HG03175 (cell line): ENCODE data around the gene ZCCHC8.

Source experiments
- ATAC-seq: cut with Tn5 transposase; IDR thresholded peaks from one replicate; pipeline ENCODE4 v1.9.1; 2021; ENCODE audit warnings: mild to moderate bottlenecking, moderate library complexity; ENCODE audit not compliant: unreplicated experiment

The ZCCHC8 gene

GRCh38 chr12:122500685-122501488 is at the start of gene ZCCHC8:
Gene ZCCHC8 (minus strand): TSS chr12:122500932. CDS start chr12:122500840, 92 bp downstream.
- ATAC-seq = peak; percentile 96

DNA sequence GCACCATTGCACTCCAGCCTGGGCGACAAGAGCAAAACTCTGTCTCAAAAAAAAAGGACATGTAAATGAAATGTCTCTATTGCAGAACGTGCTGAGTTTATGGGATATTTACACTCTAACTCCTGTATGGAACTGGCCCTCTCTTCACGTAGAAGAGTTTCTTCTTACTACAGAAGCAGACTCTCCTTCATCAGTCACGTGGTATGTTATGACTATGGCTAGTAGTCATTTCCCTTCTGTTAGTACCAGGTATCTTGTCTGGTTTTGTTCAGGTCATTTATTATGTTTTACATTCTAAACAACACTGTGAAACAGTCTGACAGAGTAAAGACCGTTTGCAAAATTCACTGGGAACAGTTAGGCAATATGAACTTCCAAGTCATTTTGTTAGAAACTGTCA is 46.6 kb upstream of the ZCCHC8 start:
- ATAC-seq = no peak

GRCh38 chr12:122545855-122546254 is 45.1 kb upstream of the ZCCHC8 start:
- peak; percentile 76 for ATAC-seq

- ATAC-seq = no peak
Observed at GRCh38 chr12:122544537-122544936, 43.8 kb upstream of the ZCCHC8 start.

DNA sequence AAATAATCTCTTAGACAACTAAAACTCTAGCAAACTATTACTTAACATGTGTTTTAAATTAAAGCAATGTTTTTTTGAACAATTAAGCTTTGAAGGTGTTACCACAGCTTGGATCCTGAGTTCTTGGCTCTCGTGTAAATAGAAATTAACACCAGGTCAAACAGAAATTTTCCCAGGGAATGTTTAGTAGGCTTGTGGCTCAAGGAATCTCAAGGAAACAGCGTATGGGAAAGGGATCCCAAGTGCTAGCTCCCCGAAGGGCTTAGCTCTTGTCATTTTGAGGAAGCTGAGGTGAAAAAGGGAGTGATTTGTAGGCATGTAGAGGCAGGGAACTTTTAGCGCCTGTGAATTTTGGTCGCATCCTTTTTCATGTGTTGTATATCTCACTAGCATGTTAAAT is 37.8 kb upstream of the ZCCHC8 start:
- ATAC-seq = no peak

- ATAC-seq = no peak
Observed at GRCh38 chr12:122537021-122537420, 36.3 kb upstream of the ZCCHC8 start.

GRCh38 chr12:122533856-122534255 is 33.1 kb upstream of the ZCCHC8 start:
- ATAC-seq = no peak

GRCh38 chr12:122528992-122529391 is 28.3 kb upstream of the ZCCHC8 start:
- ATAC-seq = no peak

GRCh38 chr12:122528582-122528981 is 27.9 kb upstream of the ZCCHC8 start:
- ATAC-seq = no peak

DNA sequence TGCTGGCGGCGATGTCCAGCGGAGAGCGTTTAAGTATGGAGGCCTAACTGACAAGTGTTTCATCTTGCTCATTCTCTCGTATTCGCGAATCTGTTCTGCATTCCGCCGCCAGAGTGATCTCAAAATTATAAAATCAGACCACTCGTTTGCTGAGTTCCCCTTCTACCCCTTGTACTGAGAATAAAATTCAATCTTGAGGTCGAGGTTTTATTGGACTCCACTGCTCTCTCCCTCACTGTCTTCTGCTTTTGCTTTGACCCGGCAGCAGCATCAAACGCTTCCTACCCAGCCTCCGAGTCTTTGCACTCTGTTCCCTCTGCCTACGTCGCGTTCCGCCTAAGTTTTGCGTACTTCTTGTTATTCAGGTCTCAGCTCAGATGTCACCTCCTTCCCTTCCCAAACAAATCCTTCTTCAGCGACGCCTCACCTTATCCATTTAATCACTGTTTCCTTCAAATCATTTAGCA is 26.8 kb upstream of the ZCCHC8 start:
- no peak for ATAC-seq

DNA sequence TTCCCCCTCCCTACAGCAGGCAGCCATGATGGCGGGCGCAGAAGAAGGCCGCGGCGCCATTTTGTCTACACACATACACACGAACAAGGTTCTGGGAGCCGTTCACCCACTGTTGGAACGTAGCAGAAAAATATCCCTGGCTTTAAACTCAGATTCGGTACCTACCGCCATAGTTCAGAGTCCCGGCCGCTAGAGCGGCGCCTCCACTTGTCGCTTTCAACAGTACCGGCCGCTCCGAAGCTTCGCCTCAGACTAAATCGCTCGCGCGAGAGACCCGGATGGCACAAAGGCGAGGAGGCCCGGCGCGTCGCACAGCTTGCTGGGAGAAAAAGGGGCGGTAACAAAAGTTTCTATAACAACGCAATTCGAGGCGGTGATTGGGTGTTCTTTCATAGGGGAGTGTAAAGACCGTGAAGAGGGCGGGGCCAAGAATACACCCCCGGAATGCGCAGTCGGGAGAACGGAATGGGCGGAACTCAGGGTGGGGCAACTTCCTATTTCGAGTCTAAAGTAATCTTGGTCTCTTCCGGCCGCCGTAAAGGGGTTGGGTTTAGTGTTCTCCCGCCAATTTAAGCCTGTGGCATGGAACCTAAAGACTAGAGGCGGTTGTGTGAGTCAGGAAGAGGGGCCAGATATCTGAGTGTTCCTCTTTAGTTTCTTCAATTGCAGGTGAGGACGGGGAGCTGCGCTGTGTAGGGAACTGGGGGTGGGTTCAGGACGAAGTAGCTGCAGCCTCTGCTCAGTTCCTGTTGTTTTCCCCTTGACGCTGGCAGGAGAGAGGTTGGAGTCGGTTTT is 26.1 kb upstream of the ZCCHC8 start, which contains the start of the genes KNTC1 and RSRC2:
KNTC1 (plus strand) TSS at position 567 of the 795 bp plus-strand sequence. CDS start 2,815 bp downstream, outside the sequence.
RSRC2 (minus strand) TSS at position 254 of the 795 bp plus-strand sequence; CDS start at position 171, 83 bp downstream.
- ATAC-seq = peak; percentile 89

- no peak for ATAC-seq
Observed at GRCh38 chr12:122523846-122524718, 23.4 kb upstream of the ZCCHC8 start.

DNA sequence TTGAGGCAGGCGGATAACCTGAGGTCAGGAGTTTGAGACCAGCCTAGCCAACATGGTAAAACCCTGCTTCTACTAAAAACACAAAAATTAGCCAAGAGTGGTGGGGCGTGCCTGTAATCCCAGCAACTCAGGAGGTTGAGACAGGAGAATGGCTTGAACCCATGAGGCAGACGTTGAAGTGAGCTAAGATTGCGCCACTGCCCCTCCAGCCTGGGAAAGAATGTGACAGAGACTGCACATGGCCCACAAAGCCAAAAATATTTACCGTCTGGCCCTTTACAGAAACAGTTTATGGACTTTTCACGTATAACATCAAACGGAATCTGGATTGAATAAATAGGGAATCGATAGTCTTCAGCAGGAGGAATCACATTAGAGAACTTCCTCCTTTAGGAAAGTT is 22.5 kb upstream of the ZCCHC8 start:
- ATAC-seq = no peak

DNA sequence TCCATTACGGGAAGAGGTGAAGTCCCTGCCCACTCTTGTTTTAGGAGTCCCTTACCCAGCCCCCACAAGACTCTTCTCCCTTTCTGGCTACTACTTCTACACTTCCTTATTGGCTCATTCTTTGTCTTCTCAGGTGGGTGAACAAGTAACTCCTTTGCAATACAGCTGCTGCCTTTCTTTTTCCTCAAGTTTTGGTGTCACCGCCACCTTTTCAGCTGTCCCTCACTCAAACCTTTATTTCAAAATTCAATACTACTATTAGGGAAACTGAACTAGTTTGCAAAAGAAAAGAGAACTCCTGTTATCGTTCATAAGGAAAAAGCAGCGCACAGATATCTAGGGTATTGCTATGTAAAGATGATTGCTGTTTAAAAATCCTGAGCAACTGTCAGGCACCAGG is 19.9 kb upstream of the ZCCHC8 start:
- no peak for ATAC-seq

DNA sequence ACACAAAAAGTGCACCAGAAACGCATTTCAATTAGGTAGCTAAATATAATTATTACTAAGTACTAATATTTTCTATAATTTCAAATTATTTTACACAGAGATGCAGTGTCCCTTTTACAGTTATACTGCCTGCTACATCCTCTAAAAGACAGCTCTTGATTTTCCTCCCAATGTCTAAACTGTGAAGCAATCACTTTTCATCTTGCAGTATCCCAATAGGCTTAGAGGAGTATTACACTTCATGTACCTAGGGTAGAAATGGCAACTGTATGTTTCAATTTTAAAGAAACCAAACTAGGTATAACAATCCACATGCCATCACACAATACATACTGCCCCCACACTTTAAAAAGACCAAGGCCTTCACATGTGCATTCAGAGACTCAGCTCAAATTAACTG is 18.7 kb upstream of the ZCCHC8 start:
- ATAC-seq = no peak

- no peak for ATAC-seq
Observed at GRCh38 chr12:122518908-122519307, 18.2 kb upstream of the ZCCHC8 start.

- no peak for ATAC-seq
Observed at GRCh38 chr12:122517877-122518276, 17.1 kb upstream of the ZCCHC8 start.

DNA sequence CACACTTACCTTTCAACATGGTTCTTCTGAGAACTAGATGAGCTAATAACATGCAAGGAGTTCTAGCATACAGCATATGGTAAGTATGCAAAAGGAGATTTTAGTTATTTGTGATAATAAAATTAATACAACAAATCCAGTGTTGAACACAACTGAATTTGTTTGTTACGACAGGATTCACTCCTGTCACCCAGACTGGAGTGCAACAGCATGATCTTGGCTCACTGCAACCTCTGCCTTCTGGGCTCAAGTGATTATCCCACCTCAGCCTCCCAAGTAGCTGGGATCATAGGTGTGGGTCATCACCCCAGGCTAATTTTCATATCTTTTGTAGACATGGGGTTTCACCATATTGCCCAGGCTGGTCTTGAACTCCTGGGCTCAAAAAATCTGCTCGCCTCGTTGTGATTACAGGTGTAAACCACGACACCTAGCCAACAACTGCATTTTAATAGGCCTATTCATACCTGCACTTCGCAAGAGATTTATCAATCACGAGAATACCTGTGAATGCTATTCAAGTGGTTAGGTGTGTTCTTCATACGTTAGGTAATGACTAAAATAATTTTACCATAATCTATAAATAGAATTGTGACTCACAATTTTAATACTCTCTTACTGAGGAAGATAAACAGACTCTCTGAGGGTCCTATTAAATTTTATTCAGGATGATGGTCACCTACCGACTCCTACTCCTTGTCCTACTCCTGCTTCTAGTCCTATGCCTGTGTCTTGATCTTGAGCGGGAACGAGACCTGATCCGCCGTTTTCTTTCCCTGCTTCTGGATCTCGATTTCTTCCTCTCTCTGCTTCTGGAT is 16.0 kb upstream of the ZCCHC8 start:
- no peak for ATAC-seq

DNA sequence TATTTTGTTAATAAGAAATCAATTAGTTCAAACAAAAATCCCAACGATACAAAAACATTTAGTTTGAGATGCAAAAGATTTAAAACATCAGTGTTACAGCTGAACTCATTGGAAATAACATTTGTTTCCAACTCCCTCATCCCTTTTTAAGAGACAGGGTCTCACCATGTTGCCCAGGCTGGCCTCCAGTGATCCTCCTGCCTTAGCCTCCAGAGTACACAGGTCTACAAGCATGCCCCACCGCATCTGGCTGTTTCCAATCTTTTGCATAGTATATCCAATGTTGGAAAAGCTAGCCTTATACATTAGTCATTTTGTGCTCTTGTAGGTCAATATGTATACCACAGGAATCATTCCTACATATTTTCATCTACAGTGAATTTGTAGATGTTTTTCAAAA is 14.5 kb upstream of the ZCCHC8 start:
- ATAC-seq = no peak

DNA sequence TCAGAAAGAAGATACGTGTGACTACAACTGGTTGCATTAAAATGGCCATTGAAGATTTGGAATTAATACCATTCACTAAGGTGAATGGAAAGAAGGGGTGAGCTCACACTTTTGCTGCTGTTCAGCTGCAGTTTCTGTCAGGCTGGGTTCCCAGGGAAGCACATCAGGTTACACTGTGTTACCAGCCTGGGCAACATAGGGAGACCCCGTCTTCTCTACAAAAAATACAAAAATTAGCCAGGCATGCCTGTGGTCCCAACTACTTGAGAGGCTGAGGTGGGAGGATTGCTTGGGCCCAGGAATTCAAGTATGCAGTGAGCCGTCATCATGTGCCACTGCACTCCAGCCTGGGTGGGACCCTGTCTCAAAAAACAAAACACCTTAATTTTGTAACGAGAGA is 12.9 kb upstream of the ZCCHC8 start:
- no peak for ATAC-seq
